K562 (cell line): ENCODE results near the gene NADK. TPM values are rescaled to one million over a fixed set of nuclear protein-coding genes. Genes with fewer than 3 reads are reported as not detected.
A peak's percentile ranks its signal among the peaks of the same experiment; 100 is the strongest.

ENCODE experiments used
- BHLHE40 ChIP-seq: IDR thresholded peaks from 2 replicates; pipeline ENCODE4 v1.6.1; 2011; ENCODE audit warnings: low read length, improper control_type of control experiment
- CHD1 ChIP-seq: fragments of 200-600 bp; sonication (generic); IDR thresholded peaks from one replicate; pipeline ENCODE4 v1.6.1; 2012; ENCODE audit warnings: mild to moderate bottlenecking, moderate library complexity, low read length, inconsistent platforms
- KLF13 ChIP-seq: fragments of 450-650 bp; IDR thresholded peaks from 2 replicates; pipeline ENCODE4 v1.6.1; 2016; ENCODE audit warnings: missing genetic modification characterization, low read depth, mild to moderate bottlenecking, missing compliant biosample characterization, moderate library complexity, borderline replicate concordance
- MAZ ChIP-seq, 2 experiments: fragments of 450-650 bp in 1 of 2; sonication (generic) in 1 of 2; formaldehyde crosslinking; IDR thresholded peaks in 1 of 2; conservative IDR thresholded peaks in 1 of 2; 2 replicates each; pipeline versions ENCODE4 v1.4.0 to v1.5.0; 2020; ENCODE audit warnings: mild to moderate bottlenecking in 1 of 2, missing genetic modification reagents in 1 of 2
- NFIX ChIP-seq: fragments of 250-450 bp; sonication (Bioruptor Pico); IDR thresholded peaks from 2 replicates; pipeline ENCODE4 v1.4.0; 2020; ENCODE audit warnings: low read depth, mild to moderate bottlenecking, moderate library complexity
- NONO ChIP-seq, 2 experiments: fragments of 200-400 bp in 1 of 2; fragments of 450-650 bp in 1 of 2; formaldehyde crosslinking in 1 of 2; IDR thresholded peaks; 2 replicates each; pipeline ENCODE4 v1.6.1; 2017; ENCODE audit warnings: low read depth in 2 of 2, mild to moderate bottlenecking in 2 of 2, moderate library complexity in 2 of 2, low read length in 1 of 2
- NR2C2 ChIP-seq, 2 experiments: fragments of 200-800 bp in 1 of 2; sonication (Bioruptor generic) in 1 of 2; sonication (generic) in 1 of 2; formaldehyde crosslinking in 1 of 2; IDR thresholded peaks; 2 replicates each; pipeline versions ENCODE4 v1.6.1 to v1.8.0; 2016 to 2022; ENCODE audit warnings: mild to moderate bottlenecking in 1 of 2, missing compliant biosample characterization in 1 of 2, missing genetic modification characterization in 1 of 2, missing genetic modification reagents in 1 of 2
- PTRF ChIP-seq: fragments of 450-650 bp; IDR thresholded peaks from 2 replicates; pipeline ENCODE4 v1.6.1; 2016; ENCODE audit warnings: mild to moderate bottlenecking, missing genetic modification characterization, missing compliant biosample characterization
- RB1 ChIP-seq: fragments of 450-650 bp; IDR thresholded peaks from 2 replicates; pipeline ENCODE4 v1.6.1; 2017; ENCODE audit warnings: low read depth, mild to moderate bottlenecking
- RBBP5 ChIP-seq: fragments of 200-600 bp; sonication (generic); IDR thresholded peaks from 2 replicates; pipeline ENCODE4 v1.6.1; 2012; ENCODE audit warnings: borderline replicate concordance, mild to moderate bottlenecking, low read length, control low read depth, inconsistent platforms; ENCODE audit not compliant: insufficient read depth, poor library complexity, severe bottlenecking
- SAFB2 ChIP-seq: fragments of 200-400 bp; formaldehyde crosslinking; IDR thresholded peaks from 2 replicates; pipeline ENCODE4 v1.6.1; 2018; ENCODE audit warnings: borderline replicate concordance, low read length, low read depth, moderate library complexity; ENCODE audit not compliant: severe bottlenecking
- SMARCA4 ChIP-seq: fragments of 450-650 bp; IDR thresholded peaks from 2 replicates; pipeline ENCODE4 v1.6.1; 2016
- ZNF431 ChIP-seq: sonication (generic); formaldehyde crosslinking; IDR thresholded peaks from 2 replicates; pipeline ENCODE4 v1.8.0; 2022; ENCODE audit warnings: mild to moderate bottlenecking, missing genetic modification reagents
- polyA plus RNA-seq, 8 experiments: library from polyadenylated mRNA; depleted of rRNA in 4 of 8; stranded (reverse) in 5 of 8; unstranded in 3 of 8; fragments of >200 nt; fragmentation: Nextera tagmentation in 2 of 8; fragmentation: Illumina TruSeq in 1 of 8; extraction: Ambion mirVana in 2 of 8; extraction: Trizol in 1 of 8; gene quantifications; 2 replicates each; pipeline versions ENCODE4 v1.2.1 to v1.2.3, GENCODE V29; 2011 to 2014; ENCODE audit warnings: inconsistent platforms in 1 of 8, missing spikeins in 1 of 8
- total RNA-seq, 7 experiments: library from RNA; depleted of rRNA in 6 of 7; stranded (reverse); fragments of >200 nt in 6 of 7; fragmentation: Illumina TruSeq in 2 of 7; extraction: Trizol in 2 of 7; gene quantifications; 2 replicates each; pipeline versions ENCODE4 v1.2.1 to v1.2.3, GENCODE V29; 2011 to 2021; ENCODE audit warnings: low replicate concordance in 1 of 7
- TF ChIP-seq, protein P1 (sequence below): fragments of 250-450 bp; sonication (Bioruptor Pico); IDR thresholded peaks from 2 replicates; pipeline ENCODE4 v1.5.0; 2021
- TF ChIP-seq, protein P2 (sequence below): fragments of 450-650 bp; IDR thresholded peaks from 2 replicates; pipeline ENCODE4 v1.6.1; 2018; ENCODE audit not compliant: partially characterized antibody
- TF ChIP-seq, protein P3 (sequence below), 2 experiments: IDR thresholded peaks; 2 replicates each; pipeline ENCODE4 v1.6.1; 2012; ENCODE audit warnings: improper control_type of control experiment in 2 of 2, low read depth in 2 of 2, low read length in 2 of 2, borderline replicate concordance in 1 of 2

Gene NADK
- total and polyA plus RNA-seq, 9 of the 15 experiments (the other 6 are each of a cell fraction or from before 2014, with no cell fraction given): 1.5 to 135 (median 75.1) TPM

DNA sequence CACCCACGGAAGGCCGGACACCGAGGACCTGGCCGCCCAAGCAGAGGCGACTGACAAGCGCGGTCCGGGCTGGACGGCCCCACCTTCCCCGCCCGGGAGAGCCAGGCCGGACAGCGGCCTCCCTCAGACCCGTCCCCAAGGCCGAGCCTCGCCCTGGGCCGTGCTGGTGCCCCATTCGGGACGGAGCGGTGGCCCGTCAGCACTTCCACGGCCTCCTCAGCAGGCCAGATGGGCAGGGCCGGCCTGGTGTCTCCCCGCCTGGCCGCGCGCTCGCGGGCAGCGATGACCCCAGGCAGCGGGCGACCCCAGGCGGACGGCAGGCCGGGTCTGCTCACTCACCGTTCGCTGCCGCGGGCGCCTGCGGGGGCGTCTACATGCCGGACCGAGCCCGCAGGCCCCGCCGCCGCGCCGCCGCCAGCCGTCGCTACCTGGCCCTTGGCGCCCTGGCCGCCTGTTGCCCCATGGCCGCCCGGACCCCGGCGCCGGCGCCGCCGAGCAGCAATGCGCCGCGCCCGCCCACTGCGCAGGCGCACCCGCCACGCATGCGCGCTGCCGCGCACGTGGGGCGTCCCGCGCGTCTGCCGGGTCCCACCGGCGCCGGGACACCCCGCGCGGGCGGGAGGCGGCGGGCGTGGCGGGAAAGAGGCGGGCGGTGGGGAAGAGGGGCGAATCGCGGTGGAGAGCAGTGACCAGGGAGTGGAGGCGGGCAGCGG, at the start of gene NADK (continued):
- TF ChIP-seq, protein P1, sequence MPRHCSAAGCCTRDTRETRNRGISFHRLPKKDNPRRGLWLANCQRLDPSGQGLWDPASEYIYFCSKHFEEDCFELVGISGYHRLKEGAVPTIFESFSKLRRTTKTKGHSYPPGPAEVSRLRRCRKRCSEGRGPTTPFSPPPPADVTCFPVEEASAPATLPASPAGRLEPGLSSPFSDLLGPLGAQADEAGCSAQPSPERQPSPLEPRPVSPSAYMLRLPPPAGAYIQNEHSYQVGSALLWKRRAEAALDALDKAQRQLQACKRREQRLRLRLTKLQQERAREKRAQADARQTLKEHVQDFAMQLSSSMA: peak; percentile 81; the same call in 1 of the 2 replicates
- peak; percentile 16; the same call in 1 of the 2 replicates for TF ChIP-seq ZNF431 (CRISPR knock-in tag)
- no peak for TF ChIP-seq SMARCA4
- TF ChIP-seq CHD1: peak; percentile 94
- TF ChIP-seq RB1: peak; percentile 92
- TF ChIP-seq PTRF: no peak
- peak; percentile 32; the same call in 1 of the 2 replicates for TF ChIP-seq BHLHE40
- TF ChIP-seq, protein P2, sequence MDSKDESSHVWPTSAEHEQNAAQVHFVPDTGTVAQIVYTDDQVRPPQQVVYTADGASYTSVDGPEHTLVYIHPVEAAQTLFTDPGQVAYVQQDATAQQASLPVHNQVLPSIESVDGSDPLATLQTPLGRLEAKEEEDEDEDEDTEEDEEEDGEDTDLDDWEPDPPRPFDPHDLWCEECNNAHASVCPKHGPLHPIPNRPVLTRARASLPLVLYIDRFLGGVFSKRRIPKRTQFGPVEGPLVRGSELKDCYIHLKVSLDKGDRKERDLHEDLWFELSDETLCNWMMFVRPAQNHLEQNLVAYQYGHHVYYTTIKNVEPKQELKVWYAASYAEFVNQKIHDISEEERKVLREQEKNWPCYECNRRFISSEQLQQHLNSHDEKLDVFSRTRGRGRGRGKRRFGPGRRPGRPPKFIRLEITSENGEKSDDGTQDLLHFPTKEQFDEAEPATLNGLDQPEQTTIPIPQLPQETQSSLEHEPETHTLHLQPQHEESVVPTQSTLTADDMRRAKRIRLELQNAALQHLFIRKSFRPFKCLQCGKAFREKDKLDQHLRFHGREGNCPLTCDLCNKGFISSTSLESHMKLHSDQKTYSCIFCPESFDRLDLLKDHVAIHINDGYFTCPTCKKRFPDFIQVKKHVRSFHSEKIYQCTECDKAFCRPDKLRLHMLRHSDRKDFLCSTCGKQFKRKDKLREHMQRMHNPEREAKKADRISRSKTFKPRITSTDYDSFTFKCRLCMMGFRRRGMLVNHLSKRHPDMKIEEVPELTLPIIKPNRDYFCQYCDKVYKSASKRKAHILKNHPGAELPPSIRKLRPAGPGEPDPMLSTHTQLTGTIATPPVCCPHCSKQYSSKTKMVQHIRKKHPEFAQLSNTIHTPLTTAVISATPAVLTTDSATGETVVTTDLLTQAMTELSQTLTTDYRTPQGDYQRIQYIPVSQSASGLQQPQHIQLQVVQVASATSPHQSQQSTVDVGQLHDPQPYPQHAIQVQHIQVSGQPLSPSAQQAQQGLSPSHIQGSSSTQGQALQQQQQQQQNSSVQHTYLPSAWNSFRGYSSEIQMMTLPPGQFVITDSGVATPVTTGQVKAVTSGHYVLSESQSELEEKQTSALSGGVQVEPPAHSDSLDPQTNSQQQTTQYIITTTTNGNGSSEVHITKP: peak; percentile 30
- TF ChIP-seq NR2C2 (CRISPR knock-in tag; IDR thresholded peaks at IDR 0.05): no peak
- TF ChIP-seq NR2C2 (tag; IDR thresholded peaks at IDR 0.05): peak; percentile 66
- no peak for TF ChIP-seq NFIX (CRISPR knock-in tag)
- peak; percentile 68; the same call in 1 of the 2 replicates for TF ChIP-seq KLF13 (tag)
- TF ChIP-seq NONO (IDR thresholded peaks at IDR 0.05; ENCODE audit: low read depth in 2 of 2, low read length in 1 of 2): peak; percentile 61 to 83; a peak in 2 of 4 replicates
- TF ChIP-seq SAFB2: no peak
- TF ChIP-seq MAZ (CRISPR knock-in tag; conservative IDR thresholded peaks at IDR 0.05 in 1 of 2, IDR thresholded peaks at IDR 0.05 in 1 of 2): peak in 1 of 2 experiments; percentile 6; a peak in 2 of 4 replicates
- peak; percentile 91 for TF ChIP-seq RBBP5
- TF ChIP-seq, protein P3, sequence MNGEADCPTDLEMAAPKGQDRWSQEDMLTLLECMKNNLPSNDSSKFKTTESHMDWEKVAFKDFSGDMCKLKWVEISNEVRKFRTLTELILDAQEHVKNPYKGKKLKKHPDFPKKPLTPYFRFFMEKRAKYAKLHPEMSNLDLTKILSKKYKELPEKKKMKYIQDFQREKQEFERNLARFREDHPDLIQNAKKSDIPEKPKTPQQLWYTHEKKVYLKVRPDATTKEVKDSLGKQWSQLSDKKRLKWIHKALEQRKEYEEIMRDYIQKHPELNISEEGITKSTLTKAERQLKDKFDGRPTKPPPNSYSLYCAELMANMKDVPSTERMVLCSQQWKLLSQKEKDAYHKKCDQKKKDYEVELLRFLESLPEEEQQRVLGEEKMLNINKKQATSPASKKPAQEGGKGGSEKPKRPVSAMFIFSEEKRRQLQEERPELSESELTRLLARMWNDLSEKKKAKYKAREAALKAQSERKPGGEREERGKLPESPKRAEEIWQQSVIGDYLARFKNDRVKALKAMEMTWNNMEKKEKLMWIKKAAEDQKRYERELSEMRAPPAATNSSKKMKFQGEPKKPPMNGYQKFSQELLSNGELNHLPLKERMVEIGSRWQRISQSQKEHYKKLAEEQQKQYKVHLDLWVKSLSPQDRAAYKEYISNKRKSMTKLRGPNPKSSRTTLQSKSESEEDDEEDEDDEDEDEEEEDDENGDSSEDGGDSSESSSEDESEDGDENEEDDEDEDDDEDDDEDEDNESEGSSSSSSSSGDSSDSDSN (IDR thresholded peaks at IDR 0.05; ENCODE audit: borderline replicate concordance in 1 of 2, low read depth in 2 of 2, low read length in 2 of 2): peak; percentile 27 to 61; a peak in 3 of 4 replicates
